Dendritic cell treated with granulocyte-macrophage colony-stimulating factor and Interleukin-4, amounts not matched to agents 40 ng/mL and 50 ng/mL, for 4 days (primary cell): ENCODE measurements around the gene ENC1.

ENCODE experiments used
- H3K27ac Mint-ChIP-seq: one replicate; pipeline ENCODE4 v1.8.0; 2022; ENCODE audit warnings: mild to moderate bottlenecking, mixed read lengths
- H3K27me3 Mint-ChIP-seq: one replicate; pipeline ENCODE4 v1.8.0; 2022; ENCODE audit warnings: mild to moderate bottlenecking, mixed read lengths
- H3K36me3 Mint-ChIP-seq: one replicate; pipeline ENCODE4 v1.8.0; 2022; ENCODE audit warnings: low read depth, mixed read lengths
- H3K4me1 Mint-ChIP-seq: one replicate; pipeline ENCODE4 v1.8.0; 2022; ENCODE audit warnings: low read depth, mixed read lengths
- H3K4me3 Mint-ChIP-seq: one replicate; pipeline ENCODE4 v1.8.0; 2022; ENCODE audit warnings: mild to moderate bottlenecking, moderate library complexity, mixed read lengths
- H3K9me3 Mint-ChIP-seq: one replicate; pipeline ENCODE4 v1.8.0; 2022; ENCODE audit warnings: mixed read lengths
- intact Hi-C: fragments of 100-400 bp; cut with micrococcal nuclease; formaldehyde crosslinking; loops from one replicate; pipeline ENCODE4 v1.15.0; 2022

ENC1 gene

DNA sequence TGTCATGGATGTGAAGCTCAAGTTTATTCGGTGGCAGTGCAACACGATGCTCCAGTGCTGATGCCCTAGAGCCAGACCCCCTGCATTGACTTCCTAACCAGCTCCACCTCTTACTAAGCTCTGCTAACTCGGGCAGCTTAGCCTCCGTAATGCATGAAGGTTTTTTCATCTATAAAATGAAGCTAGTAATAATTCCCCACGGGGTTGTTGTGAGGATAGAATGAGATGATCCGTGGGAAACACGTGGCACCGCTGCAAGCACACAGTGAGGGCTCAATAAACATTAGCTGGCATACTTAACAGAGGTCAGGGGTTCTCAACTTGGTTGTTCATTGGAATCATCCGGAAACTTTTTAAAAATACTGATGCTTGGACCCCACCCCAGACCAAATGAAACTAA, 6.8 kb downstream of the ENC1 start:
- Mint-ChIP-seq H3K9me3 (no peaks in the 10 kb centered on the region), H3K27ac (no peak overlapping the region), H3K27me3 (no peaks in the 10 kb centered on the region), H3K4me1 (peaks cover 39% of the 10 kb centered on the region), H3K4me3 (no peak overlapping the region), H3K36me3 (peaks cover 16% of the 10 kb centered on the region)
- intact Hi-C loops: no loop called here

DNA sequence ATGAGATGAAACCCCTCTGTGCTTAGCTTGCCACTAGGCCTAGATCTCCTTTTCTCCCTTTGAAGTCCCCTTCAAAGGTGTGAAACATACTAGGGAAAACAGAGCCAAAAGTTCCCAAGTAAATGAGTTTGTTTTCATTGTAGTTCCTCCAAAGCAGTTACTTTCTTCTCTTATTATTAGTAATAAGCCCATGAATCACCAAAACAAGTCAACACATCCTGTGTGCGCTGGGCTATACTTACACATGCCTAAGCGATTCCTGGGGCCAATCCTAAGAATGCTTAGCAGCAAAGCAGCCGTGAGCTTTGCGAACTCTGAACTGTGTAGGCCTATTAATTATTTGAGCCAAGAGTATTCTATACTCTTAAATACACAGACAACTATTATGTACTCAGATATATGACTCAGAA, 7.6 kb downstream of the ENC1 start:
- H3K4me3 Mint-ChIP-seq: no peak overlapping the region

DNA sequence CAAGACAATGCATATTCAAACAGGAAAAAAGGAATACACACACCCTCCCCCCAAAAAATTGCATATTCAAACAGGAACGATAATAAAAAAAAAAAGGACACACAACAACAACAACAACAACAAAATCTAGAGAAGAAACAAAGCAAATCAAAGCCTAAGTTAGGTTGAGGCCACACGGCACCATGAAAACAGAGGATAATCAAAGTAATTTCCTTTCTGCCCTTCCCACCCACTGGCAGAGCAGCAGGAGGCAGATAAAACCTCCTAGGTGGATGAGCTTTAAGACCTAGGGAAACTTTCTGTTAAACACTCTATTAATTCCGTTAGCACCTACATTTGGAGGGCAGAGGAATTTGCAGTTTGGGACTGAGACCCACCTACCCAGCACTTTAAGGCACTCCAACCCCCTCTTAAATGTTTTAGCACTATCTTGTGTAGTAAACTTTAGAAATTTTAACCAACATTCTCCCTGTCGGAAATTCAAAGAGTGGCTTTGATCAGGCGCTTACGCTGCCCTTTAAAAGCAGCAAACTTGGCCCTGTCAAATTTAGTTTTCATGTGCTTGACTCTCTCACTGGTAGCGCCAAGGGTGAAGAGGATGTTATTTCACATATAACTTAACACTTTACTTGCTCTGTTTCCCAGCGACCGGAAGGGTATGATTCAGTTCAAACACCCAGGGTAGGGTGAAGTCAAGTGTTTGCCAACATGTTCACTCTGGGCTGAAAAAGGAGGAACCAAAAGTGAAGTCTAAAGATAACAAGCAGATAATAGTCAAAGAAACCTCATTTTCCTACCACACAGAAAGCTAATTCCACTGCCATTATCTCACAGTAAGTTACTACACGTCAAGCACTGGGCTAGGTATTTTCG, 9.2 kb downstream of the ENC1 start:
- no peaks in the 10 kb centered on the region for H3K27me3 Mint-ChIP-seq
- H3K4me1 Mint-ChIP-seq: peaks cover 28% of the 10 kb centered on the region
- no peaks in the 10 kb centered on the region for H3K9me3 Mint-ChIP-seq
- intact Hi-C loops: no loop called here
- peaks cover 16% of the 10 kb centered on the region for H3K36me3 Mint-ChIP-seq
- H3K4me3 Mint-ChIP-seq: peak overlapping the region; percentile 7
- H3K27ac Mint-ChIP-seq: peak overlapping the region; percentile 46

More for the DNA sequence above, 7.6 kb downstream of the ENC1 start:
- intact Hi-C loops: no loop called here
- Mint-ChIP-seq H3K36me3 (peaks cover 16% of the 10 kb centered on the region), H3K4me1 (peaks cover 31% of the 10 kb centered on the region), H3K27me3 (no peaks in the 10 kb centered on the region), H3K27ac (no peak overlapping the region), H3K9me3 (no peaks in the 10 kb centered on the region)

DNA sequence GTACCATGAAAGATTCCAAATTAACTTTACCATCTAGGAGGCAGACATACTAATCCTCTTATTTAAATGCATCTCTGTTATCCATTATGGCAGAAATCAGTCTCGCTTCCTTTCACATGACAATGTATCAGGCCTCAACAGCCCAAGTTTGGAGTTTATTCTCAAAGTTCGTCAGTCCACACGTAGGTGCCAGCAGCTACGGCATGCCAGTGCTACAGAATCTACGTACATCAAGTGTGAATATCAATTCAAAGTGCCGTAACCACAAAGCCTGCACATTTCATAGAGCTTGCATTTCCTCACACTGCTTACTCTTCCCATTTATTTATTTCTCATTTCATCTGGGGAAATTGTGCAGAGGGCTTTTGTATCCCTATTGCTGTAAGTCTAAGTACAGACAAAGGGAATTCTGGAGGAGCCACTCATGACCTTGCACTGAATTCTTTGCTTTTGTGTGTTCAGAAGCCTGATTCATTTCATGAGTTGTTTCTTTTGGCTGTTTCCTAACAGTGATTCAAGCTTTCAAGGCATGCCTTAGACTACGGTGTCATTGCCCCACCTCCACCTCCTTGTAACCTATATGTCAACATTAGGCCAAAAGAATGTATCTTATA, 10.0 kb downstream of the ENC1 start:
- Mint-ChIP-seq H3K4me1 (peaks cover 28% of the 10 kb centered on the region), H3K27me3 (no peaks in the 10 kb centered on the region), H3K27ac (no peak overlapping the region), H3K9me3 (no peaks in the 10 kb centered on the region), H3K36me3 (peaks cover 9% of the 10 kb centered on the region), H3K4me3 (no peak overlapping the region)
- intact Hi-C loops: no loop called here

DNA sequence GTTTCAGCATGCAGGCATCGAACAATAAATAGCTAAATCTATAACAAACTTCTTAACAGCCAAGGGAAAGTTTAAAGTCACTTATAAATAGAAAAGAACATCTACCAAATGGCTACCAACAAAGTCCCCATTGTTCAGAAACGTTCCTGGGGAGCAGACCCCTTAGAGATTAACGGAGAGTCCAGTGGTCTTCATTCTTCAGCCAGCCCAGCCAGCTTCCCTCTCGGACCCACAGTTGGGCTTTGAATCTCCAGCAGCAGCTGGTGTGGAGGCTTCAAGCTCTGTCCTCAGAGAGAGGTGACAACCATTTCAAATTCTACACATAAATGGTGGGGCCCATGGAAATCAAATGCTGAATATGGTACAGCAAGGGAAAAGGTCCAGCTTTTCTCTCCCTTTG, 11.2 kb downstream of the ENC1 start:
- Mint-ChIP-seq H3K4me1 (peaks cover 28% of the 10 kb centered on the region), H3K4me3 (no peak overlapping the region)

DNA sequence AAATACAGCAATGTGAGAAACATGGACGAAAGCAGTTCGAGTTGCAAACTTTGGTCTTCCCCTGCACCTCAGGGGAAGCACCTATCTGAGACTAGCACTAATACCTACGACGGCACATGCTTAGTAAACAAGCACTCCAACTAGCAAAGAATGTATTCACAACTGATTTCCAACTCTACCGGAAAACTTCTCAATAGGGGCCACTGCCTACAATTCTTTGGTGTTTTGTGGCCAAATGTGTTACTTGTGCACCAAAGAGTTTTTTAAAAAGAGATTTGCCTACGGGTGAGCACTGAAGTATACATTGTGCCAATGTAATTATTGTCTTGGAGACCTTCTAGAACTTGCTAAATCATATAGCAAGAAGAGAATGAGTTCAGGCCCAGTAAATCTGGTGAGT, 12.2 kb downstream of the ENC1 start:
- Mint-ChIP-seq H3K9me3 (no peaks in the 10 kb centered on the region), H3K4me1 (peaks cover 28% of the 10 kb centered on the region), H3K4me3 (no peak overlapping the region)

More for the DNA sequence above, 11.2 kb downstream of the ENC1 start:
- H3K36me3 Mint-ChIP-seq: no peaks in the 10 kb centered on the region
- H3K9me3 Mint-ChIP-seq: no peaks in the 10 kb centered on the region
- no peaks in the 10 kb centered on the region for H3K27me3 Mint-ChIP-seq
- intact Hi-C loops: no loop called here
- H3K27ac Mint-ChIP-seq: no peak overlapping the region

DNA sequence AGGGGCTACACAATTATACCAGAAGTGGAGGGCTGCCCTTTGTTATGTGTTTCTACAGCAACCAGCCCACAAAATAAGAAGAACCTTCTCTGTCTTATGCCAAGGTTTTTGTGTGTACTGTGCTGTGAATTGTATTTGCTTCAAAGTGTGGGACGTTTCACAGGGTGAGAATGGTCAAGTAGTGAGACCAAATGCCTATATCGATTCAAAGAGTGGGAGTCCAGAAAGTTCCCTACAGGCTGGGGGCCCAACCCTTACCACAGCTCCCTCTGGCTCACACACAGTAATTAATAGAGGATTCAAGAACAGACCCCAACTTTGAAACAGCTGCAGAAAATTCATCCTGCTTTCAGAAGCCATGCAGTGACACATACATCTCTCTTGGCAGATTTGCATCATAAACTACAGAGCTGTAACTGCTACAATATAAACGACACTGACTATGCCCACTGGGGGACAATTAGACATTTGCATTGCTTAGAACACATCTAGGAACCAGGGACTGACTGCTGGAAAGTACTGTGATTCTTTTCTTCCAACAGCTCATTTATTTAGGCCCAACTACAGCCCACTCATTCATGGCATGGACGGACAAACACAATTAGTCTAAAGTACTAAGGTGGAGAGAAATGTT, 12.8 kb downstream of the ENC1 start:
- H3K27ac Mint-ChIP-seq: no peak overlapping the region
- H3K27me3 Mint-ChIP-seq: no peaks in the 10 kb centered on the region
- H3K4me3 Mint-ChIP-seq: no peak overlapping the region
- peaks cover 26% of the 10 kb centered on the region for H3K4me1 Mint-ChIP-seq
- no peaks in the 10 kb centered on the region for H3K9me3 Mint-ChIP-seq
- intact Hi-C loops: no loop called here
- H3K36me3 Mint-ChIP-seq: no peaks in the 10 kb centered on the region

More for the DNA sequence above, 12.2 kb downstream of the ENC1 start:
- intact Hi-C loops: no loop called here
- H3K36me3 Mint-ChIP-seq: no peaks in the 10 kb centered on the region
- H3K27ac Mint-ChIP-seq: no peak overlapping the region
- H3K27me3 Mint-ChIP-seq: no peaks in the 10 kb centered on the region

DNA sequence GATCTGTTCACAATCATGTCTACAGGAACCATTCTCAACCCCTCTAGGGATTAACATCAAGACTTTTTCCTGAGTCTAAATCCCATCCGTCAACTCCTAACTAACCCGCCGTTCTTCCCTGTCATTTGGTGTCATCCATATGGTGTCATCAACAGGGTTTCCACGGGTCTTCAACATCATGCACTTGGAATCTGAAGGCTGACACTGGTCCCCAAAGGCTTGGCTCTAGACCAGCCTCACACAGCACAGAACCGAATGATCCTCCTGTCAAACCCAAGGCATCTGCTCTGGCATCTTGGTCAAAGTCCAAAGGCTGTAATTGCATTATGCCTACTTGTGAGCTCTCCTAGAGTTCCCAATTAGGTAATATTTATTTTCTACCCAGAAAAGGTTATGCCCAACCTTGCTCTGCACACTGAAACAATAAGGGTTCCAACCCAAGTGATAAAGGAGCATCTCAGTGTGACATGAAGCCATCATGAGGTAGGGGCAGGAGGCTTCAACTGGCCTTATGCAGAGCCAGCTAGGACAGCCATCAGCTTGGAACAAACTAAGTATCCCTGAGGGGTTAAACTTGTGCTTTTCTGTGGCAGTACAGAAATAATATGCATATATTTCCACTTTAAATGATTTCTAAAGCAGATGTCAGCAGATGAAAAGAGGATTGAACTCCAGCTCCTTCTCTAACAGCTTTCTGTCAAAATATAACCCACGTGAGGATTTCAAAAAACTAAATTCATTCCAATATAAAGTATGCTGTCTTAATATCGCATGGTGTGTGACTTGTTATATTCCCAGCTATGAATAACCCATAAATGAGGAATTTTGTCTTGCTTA, 13.9 kb downstream of the ENC1 start:
- Mint-ChIP-seq H3K4me1 (peaks cover 22% of the 10 kb centered on the region), H3K4me3 (no peak overlapping the region), H3K27ac (no peak overlapping the region), H3K36me3 (no peaks in the 10 kb centered on the region), H3K27me3 (no peaks in the 10 kb centered on the region), H3K9me3 (no peaks in the 10 kb centered on the region)
- intact Hi-C loops: no loop called here

DNA sequence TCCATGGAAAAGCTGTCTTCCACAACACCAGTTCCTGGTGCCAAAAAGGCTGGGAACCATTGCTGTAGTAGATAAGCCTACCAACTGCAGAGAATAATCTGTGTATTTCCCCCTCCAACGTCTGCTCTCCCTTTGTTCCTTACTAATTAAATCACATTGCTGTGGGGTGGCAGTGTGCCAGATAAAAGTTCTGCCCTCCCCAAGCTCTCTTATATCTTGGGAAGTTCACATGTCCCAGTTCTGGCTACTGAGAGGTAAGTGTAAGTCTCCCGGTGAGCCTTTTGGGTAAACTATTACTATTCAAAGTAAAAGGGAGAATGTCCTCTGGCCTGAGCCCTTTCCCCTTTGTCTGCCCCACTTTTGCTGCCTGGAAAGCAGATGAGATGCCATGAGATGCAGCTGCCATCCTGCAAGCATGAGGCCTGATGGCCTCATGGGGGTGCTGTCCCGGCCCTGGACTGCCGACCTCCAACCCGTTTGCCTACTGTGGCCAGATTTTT, 14.7 kb downstream of the ENC1 start:
- intact Hi-C loops: no loop called here
- Mint-ChIP-seq H3K27me3 (peaks cover 2% of the 10 kb centered on the region), H3K4me3 (no peak overlapping the region), H3K27ac (no peak overlapping the region), H3K4me1 (peaks cover 14% of the 10 kb centered on the region), H3K36me3 (no peaks in the 10 kb centered on the region), H3K9me3 (no peaks in the 10 kb centered on the region)

DNA sequence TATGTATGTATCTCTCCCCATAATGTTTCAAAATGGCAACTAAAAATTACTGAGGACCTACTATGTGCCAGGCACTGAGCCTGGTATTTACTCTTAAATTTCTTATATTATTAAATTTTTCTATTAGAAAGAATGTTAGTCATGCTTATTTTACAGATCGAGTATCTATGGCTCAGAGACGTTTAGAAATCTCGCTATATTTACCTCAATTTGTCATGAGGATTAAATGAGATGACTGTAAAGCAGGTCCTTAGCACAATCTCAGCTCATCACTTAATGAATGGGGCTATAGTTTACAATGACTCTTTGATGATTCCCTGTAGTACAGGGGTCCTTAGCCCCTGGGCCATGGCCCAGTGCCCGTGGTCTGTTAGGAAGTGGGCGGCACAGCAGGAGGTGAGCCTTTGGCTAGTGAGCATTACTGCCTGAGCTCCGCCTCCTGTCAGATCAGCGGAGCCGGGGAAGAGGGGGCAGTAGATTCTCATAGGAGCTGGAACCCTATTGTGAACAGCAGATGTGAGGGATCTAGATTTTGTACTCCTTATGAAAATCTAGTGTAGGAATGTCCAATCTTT, 15.5 kb downstream of the ENC1 start:
- peaks cover 7% of the 10 kb centered on the region for H3K4me1 Mint-ChIP-seq
- intact Hi-C loops: no loop called here
- no peak overlapping the region for H3K4me3 Mint-ChIP-seq
- H3K27ac Mint-ChIP-seq: no peak overlapping the region
- H3K9me3 Mint-ChIP-seq: no peaks in the 10 kb centered on the region
- H3K36me3 Mint-ChIP-seq: no peaks in the 10 kb centered on the region
- H3K27me3 Mint-ChIP-seq: peaks cover 2% of the 10 kb centered on the region

DNA sequence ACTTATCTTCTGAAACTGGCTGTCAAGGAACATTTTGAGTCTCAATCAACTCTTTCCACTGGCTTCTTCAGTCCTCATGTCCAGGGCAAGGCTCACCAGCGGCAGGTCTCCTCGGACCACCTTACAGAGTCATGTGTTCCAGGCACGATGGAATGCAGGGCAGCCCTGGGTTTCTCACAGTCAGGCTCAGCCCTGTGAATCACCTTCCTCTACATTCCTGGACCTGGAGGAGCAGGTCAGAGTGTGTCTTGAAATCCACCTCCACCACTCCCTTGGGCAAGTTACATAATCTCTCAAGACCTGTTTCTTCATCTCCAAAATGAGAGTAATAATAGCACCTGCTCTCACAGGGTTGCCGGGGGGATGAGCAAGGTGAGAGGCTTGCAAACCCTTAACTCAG, 16.0 kb downstream of the ENC1 start:
- Mint-ChIP-seq H3K4me3 (no peak overlapping the region), H3K36me3 (no peaks in the 10 kb centered on the region), H3K9me3 (no peaks in the 10 kb centered on the region), H3K4me1 (peaks cover 7% of the 10 kb centered on the region), H3K27me3 (peaks cover 2% of the 10 kb centered on the region), H3K27ac (no peak overlapping the region)
- intact Hi-C loops: no loop called here

DNA sequence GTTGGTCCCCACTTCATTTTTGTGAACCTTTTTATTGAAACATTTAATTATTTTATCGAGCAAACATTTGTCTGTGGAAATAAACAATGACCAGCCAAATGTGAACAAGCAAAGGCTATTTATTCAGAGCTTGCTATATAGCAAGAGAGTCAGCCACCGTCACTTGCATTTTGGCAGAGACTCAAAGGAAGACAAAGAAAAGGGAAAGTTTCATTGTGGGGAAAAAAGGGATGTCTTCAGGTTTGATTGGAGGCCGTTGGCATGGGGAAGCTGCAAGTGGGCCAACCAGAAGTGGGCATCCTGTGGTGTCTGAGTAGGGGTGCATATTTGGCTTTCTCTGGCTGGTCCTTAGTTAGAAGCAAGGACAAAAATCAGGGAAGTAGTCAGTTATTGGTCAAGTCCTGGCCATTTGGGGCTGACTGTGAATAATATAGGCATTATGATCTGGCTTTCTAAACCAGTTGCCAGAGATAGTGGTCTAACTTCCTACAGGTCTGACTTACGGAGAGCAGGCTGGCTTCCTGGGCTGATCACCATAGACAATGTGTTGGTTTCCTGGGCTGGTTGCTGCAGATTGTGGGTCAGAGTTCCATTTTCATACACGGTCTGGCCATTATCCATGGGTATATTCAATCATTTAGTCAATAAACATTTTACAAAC, 16.6 kb downstream of the ENC1 start:
- intact Hi-C loops: no loop called here
- no peaks in the 10 kb centered on the region for H3K9me3 Mint-ChIP-seq
- no peak overlapping the region for H3K4me3 Mint-ChIP-seq
- no peak overlapping the region for H3K27ac Mint-ChIP-seq
- peaks cover 2% of the 10 kb centered on the region for H3K27me3 Mint-ChIP-seq
- peaks cover 7% of the 10 kb centered on the region for H3K4me1 Mint-ChIP-seq
- H3K36me3 Mint-ChIP-seq: no peaks in the 10 kb centered on the region
